HL-60 (cell line): Measurements from ENCODE around the gene ZNF579.

Source experiments
- CTCF ChIP-seq: IDR thresholded peaks from one replicate; pipeline ENCODE4 v1.5.1; 2011; ENCODE audit warnings: low read length, control low read depth, inconsistent platforms; ENCODE audit not compliant: insufficient read depth
- GABPA ChIP-seq: IDR thresholded peaks from 2 replicates; pipeline ENCODE4 v1.6.1; 2012; ENCODE audit warnings: low read depth
- POLR2AphosphoS5 ChIP-seq: IDR thresholded peaks from 2 replicates; pipeline ENCODE4 v1.6.1; 2012; ENCODE audit warnings: low read depth
- REST ChIP-seq: IDR thresholded peaks from 2 replicates; pipeline ENCODE4 v1.6.1; 2012; ENCODE audit warnings: low read depth; ENCODE audit not compliant: insufficient replicate concordance
- SPI1 ChIP-seq: IDR thresholded peaks from 2 replicates; pipeline ENCODE4 v1.6.1; 2012; ENCODE audit warnings: low read depth, mild to moderate bottlenecking, borderline replicate concordance

- TF ChIP-seq CTCF = no peak
- no peak for TF ChIP-seq SPI1
- no peak for TF ChIP-seq POLR2AphosphoS5
- TF ChIP-seq GABPA = no peak
- no peak for TF ChIP-seq REST
These were observed 12.6 kb upstream of the ZNF579 start for GRCh38 chr19:55593096-55593772.
